SU-DHL-6 (cell line): Measurements from ENCODE around the gene ME3.

Experiments
- H2AFZ ChIP-seq: fragments of 200-600 bp; sonication (generic); 2 replicates; pipeline ENCODE4 v1.6.1; 2014; ENCODE audit warnings: low read depth, mild to moderate bottlenecking, moderate library complexity, mixed read lengths, antibody characterized with exemption, low read length; ENCODE audit not compliant: severe bottlenecking
- H3F3A ChIP-seq: fragments of 200-600 bp; shearing (Covaris generic); 2 replicates; pipeline ENCODE4 v1.6.0; 2016; ENCODE audit warnings: antibody characterized with exemption, mild to moderate bottlenecking; ENCODE audit not compliant: insufficient read depth
- H3K27ac ChIP-seq: fragments of 200-600 bp; sonication (generic); 2 replicates; pipeline ENCODE4 v1.5.1; 2016; ENCODE audit warnings: low read depth, mild to moderate bottlenecking, low read length, moderate library complexity, mixed read lengths
- H3K27me3 ChIP-seq: fragments of 200-600 bp; sonication (generic), shearing (Covaris generic); 2 replicates; pipeline ENCODE4 v1.6.0; 2014; ENCODE audit warnings: mild to moderate bottlenecking, low read length
- H3K36me3 ChIP-seq: fragments of 200-600 bp; sonication (generic); 2 replicates; pipeline ENCODE4 v1.6.1; 2014; ENCODE audit warnings: mild to moderate bottlenecking, low read length, mixed read lengths
- H3K4me2 ChIP-seq: fragments of 300-600, 200-600 bp; shearing (Covaris generic), sonication (generic); 2 replicates; pipeline ENCODE4 v1.6.0; 2014; ENCODE audit warnings: low read length, low read depth, mild to moderate bottlenecking; ENCODE audit not compliant: poor library complexity, severe bottlenecking
- H3K4me3 ChIP-seq: fragments of 200-600 bp; sonication (generic); 2 replicates; pipeline ENCODE4 v1.5.1; 2014; ENCODE audit warnings: antibody characterized with exemption, low read length, mild to moderate bottlenecking, mixed read lengths; ENCODE audit not compliant: insufficient read depth, poor library complexity, severe bottlenecking
- H3K79me2 ChIP-seq: fragments of 200-600 bp; sonication (generic); 2 replicates; pipeline ENCODE4 v1.6.1; 2014; ENCODE audit warnings: mild to moderate bottlenecking, low read length, moderate library complexity; ENCODE audit not compliant: insufficient read depth
- H3K9ac ChIP-seq: fragments of 200-600 bp; sonication (generic); 2 replicates; pipeline ENCODE4 v1.7.0; 2014; ENCODE audit warnings: mild to moderate bottlenecking, low read length
- H3K9me2 ChIP-seq: fragments of 200-600 bp; sonication (generic); replicated peaks from 2 replicates; pipeline ENCODE4 v1.6.1; 2014; ENCODE audit warnings: low read length; ENCODE audit not compliant: insufficient read depth
- H3K9me3 ChIP-seq: fragments of 200-600 bp; sonication (generic); 2 replicates; pipeline ENCODE4 v1.6.1; 2014; ENCODE audit warnings: low read length, mixed read lengths; ENCODE audit not compliant: insufficient read depth
- H4K20me1 ChIP-seq: fragments of 200-600 bp; sonication (generic); 2 replicates; pipeline ENCODE4 v1.6.1; 2014; ENCODE audit warnings: low read depth, mild to moderate bottlenecking, antibody characterized with exemption, low read length, moderate library complexity, mixed read lengths
- EZH2phosphoT487 ChIP-seq: fragments of 200-600 bp; sonication (generic), shearing (Covaris generic); conservative IDR thresholded peaks from 2 replicates; pipeline ENCODE4 v1.6.1; 2018; ENCODE audit warnings: mild to moderate bottlenecking, antibody characterized with exemption, low read length, moderate library complexity, mixed read lengths
- TF ChIP-seq, protein P1 (sequence below): fragments of 200-600 bp; sonication (generic); IDR thresholded peaks from one replicate; pipeline ENCODE4 v1.5.1; 2017; ENCODE audit warnings: antibody characterized with exemption, mild to moderate bottlenecking, low read length, moderate library complexity; ENCODE audit not compliant: insufficient read depth, poor library complexity, severe bottlenecking

The ME3 gene

DNA sequence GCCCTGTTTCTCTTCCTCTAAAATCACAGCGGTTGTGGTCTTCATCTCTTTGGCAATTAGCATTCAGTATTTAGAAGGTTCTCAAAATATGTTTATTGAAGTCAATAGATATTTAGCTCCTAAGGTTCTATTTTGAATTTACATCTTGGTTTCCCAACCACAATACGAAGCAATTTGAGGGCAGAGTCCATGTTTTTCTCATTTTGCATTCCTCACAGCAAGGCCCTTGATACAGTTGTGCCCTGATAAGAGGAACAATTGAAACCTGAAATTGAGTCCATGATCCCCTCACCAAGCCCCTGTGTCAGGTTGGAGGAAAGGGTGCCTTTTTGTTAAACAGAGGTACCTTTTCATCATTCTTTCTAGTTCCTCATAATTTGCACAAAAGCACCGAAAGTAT is 166.2 kb downstream of the ME3 start:
- Histone ChIP-seq H3K36me3 (no peaks in the 10 kb centered on the region), H3K9me3 (no peaks in the 10 kb centered on the region), H4K20me1 (no peaks in the 10 kb centered on the region), H3K27me3 (no peaks in the 10 kb centered on the region), H2AFZ (no peak overlapping the region), H3K27ac (no peak overlapping the region), H3K79me2 (no peaks in the 10 kb centered on the region), H3K4me3 (no peak overlapping the region), H3K4me2 (no peak overlapping the region), H3K9me2 (no peaks in the 10 kb centered on the region), H3K9ac (no peak overlapping the region), H3F3A (no peaks in the 10 kb centered on the region)
- TF ChIP-seq, protein P1, sequence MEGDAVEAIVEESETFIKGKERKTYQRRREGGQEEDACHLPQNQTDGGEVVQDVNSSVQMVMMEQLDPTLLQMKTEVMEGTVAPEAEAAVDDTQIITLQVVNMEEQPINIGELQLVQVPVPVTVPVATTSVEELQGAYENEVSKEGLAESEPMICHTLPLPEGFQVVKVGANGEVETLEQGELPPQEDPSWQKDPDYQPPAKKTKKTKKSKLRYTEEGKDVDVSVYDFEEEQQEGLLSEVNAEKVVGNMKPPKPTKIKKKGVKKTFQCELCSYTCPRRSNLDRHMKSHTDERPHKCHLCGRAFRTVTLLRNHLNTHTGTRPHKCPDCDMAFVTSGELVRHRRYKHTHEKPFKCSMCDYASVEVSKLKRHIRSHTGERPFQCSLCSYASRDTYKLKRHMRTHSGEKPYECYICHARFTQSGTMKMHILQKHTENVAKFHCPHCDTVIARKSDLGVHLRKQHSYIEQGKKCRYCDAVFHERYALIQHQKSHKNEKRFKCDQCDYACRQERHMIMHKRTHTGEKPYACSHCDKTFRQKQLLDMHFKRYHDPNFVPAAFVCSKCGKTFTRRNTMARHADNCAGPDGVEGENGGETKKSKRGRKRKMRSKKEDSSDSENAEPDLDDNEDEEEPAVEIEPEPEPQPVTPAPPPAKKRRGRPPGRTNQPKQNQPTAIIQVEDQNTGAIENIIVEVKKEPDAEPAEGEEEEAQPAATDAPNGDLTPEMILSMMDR, result no peak
- no peak for TF ChIP-seq EZH2phosphoT487

DNA sequence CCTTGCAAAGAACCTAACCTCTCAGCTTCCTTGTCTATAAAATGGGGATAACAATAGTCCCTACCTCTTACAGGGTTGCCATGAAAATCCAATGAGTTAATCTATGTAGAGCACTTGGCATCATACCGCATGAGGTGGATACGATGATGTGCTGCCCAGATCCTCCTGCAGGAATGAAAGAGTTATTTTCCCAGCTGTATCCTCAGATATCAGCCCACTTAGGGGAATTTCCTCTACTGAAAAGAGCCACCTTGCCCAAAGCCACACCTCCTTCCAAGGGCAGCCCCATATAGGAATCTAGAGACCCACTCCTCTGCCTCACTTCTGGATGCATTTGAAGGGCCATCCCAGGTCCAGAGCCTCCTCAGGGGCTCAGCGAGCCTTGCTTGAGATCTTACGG is 169.3 kb downstream of the ME3 start:
- no peak overlapping the region for H3K4me3 ChIP-seq
- no peak overlapping the region for H3K9ac ChIP-seq
- H2AFZ ChIP-seq, result no peak overlapping the region
- H3F3A ChIP-seq, result no peaks in the 10 kb centered on the region
- no peak overlapping the region for H3K27ac ChIP-seq
- TF ChIP-seq, protein P1, result no peak
- no peak for TF ChIP-seq EZH2phosphoT487
- no peaks in the 10 kb centered on the region for H4K20me1 ChIP-seq
- H3K9me3 ChIP-seq, result no peaks in the 10 kb centered on the region
- H3K79me2 ChIP-seq, result no peaks in the 10 kb centered on the region
- H3K9me2 ChIP-seq, result no peaks in the 10 kb centered on the region
- H3K27me3 ChIP-seq, result no peaks in the 10 kb centered on the region
- H3K4me2 ChIP-seq, result no peak overlapping the region
- no peaks in the 10 kb centered on the region for H3K36me3 ChIP-seq

DNA sequence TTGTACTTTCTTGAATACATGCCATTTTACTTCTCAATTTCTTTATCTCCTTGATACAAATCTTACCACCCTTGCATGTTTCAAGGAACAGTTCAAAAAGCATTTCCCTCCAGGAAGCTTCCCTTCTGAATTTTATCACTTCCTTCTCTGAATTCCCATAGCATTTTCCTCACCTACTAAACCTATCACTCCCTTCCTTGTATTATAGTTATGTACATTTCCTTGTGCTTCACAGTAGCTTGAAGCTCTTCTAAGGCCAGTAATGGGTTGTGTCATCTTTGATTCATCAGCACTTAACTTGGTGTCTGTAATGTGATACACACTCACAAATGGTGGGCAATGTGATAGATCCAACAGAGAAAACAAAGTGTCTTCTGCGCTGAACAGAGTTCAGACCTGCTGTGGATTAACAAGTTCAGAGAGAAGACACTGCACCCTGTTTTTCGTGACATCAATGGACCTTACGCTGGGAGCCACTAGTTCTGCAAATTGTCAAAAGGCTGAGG is 170.2 kb downstream of the ME3 start:
- no peak overlapping the region for H3K4me3 ChIP-seq
- H4K20me1 ChIP-seq, result no peaks in the 10 kb centered on the region
- no peaks in the 10 kb centered on the region for H3F3A ChIP-seq
- H3K9me2 ChIP-seq, result no peaks in the 10 kb centered on the region
- no peak overlapping the region for H2AFZ ChIP-seq
- H3K36me3 ChIP-seq, result no peaks in the 10 kb centered on the region
- no peak overlapping the region for H3K4me2 ChIP-seq
- TF ChIP-seq EZH2phosphoT487, result no peak
- TF ChIP-seq, protein P1, result no peak
- H3K27ac ChIP-seq, result no peak overlapping the region
- no peaks in the 10 kb centered on the region for H3K79me2 ChIP-seq
- no peak overlapping the region for H3K9ac ChIP-seq
- H3K27me3 ChIP-seq, result no peaks in the 10 kb centered on the region
- no peaks in the 10 kb centered on the region for H3K9me3 ChIP-seq
